ENCODE measurements around the gene RBM15B. TPM values are rescaled to one million over a fixed set of nuclear protein-coding genes. Genes with fewer than 3 reads are reported as not detected.
A peak's percentile ranks its signal among the peaks of the same experiment; 100 is the strongest.

Gene RBM15B
- total RNA-seq, 1 donor from 2014 or later: 36.1 TPM

DNA sequence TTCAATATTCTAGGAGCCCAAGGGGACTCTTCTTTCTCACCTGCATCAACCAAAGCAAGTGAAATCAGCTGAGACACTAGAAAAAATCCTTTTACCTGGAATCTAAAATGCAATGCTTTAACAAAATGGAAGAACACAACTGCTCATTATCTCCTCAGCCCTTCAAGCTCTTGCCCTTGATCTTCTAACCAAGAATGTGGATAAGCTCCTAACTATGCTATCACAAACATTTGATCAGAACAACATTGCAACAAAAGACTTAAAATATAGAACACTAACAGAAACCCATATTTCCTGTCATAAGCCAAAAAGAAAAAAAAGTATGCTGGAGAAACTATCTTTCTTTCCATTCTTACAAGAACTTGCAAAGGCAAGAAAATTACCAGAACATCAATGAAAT is 12.6 kb downstream of the RBM15B start:
- FAIRE-seq (peak; percentile 23), DNase-seq (ENCODE audit: low read depth) (no peak)
- peaks cover 10% of the 10 kb centered on the region for H3K36me3 ChIP-seq (ENCODE audit: control insufficient read depth, insufficient read depth, low read length)
- H3K4me3 ChIP-seq (ENCODE audit: low read depth, low read length): no peak overlapping the region
- TF ChIP-seq, protein P1, sequence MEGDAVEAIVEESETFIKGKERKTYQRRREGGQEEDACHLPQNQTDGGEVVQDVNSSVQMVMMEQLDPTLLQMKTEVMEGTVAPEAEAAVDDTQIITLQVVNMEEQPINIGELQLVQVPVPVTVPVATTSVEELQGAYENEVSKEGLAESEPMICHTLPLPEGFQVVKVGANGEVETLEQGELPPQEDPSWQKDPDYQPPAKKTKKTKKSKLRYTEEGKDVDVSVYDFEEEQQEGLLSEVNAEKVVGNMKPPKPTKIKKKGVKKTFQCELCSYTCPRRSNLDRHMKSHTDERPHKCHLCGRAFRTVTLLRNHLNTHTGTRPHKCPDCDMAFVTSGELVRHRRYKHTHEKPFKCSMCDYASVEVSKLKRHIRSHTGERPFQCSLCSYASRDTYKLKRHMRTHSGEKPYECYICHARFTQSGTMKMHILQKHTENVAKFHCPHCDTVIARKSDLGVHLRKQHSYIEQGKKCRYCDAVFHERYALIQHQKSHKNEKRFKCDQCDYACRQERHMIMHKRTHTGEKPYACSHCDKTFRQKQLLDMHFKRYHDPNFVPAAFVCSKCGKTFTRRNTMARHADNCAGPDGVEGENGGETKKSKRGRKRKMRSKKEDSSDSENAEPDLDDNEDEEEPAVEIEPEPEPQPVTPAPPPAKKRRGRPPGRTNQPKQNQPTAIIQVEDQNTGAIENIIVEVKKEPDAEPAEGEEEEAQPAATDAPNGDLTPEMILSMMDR (IDR thresholded peaks at IDR 0.05; ENCODE audit: insufficient read depth, low read length, severe bottlenecking): no peak
- no peaks in the 10 kb centered on the region for H3K27me3 ChIP-seq (ENCODE audit: control insufficient read depth, insufficient read depth, low read length)

DNA sequence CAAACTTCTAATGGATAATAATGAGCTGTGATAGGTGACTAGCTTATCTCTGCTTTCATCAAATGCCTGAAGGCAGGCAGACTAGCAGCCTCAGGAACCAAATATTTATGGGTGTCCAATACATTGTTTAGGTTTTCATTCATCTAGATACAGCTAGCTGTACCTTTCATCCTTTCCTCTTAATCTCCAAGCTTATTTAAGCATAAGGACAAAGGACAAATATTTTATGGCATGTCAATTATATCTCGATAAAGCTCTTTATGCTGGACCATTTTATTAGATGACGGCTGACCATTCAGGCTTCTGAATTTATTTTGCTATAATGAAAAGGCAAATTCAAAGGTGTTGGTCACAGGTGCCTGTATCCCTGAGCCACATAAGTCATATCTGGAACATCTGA is 16.9 kb downstream of the RBM15B start:
- H3K36me3 ChIP-seq (ENCODE audit: control insufficient read depth, insufficient read depth, low read length): peaks cover 11% of the 10 kb centered on the region

DNA sequence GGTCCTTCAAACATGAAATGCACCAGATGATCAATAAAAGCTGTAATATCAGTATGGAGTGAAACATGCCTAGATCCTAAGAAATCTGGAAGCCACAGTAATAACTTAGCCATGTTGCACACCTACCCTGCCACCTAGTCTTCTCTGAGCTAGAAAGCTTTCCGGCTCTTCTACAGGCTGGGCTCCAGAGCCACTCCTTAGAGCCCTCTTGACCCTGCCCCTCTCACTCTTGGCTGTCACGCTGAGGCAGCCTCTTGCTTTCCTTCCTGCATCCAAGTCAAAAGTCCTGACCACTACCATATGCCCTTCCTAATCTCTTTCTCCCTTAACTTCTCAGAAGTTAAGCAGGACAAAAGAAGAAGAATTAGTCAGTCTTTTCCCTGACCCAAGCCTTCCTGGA is 17.7 kb downstream of the RBM15B start:
- Histone ChIP-seq H3K27me3 (ENCODE audit: control insufficient read depth, insufficient read depth, low read length) (no peaks in the 10 kb centered on the region), H3K4me3 (ENCODE audit: low read depth, low read length) (no peak overlapping the region), H3K36me3 (ENCODE audit: control insufficient read depth, insufficient read depth, low read length) (peaks cover 6% of the 10 kb centered on the region)
- FAIRE-seq (no peak), DNase-seq (ENCODE audit: low read depth) (no peak)
- TF ChIP-seq, protein P1 (IDR thresholded peaks at IDR 0.05; ENCODE audit: insufficient read depth, low read length, severe bottlenecking): no peak

More for the DNA sequence above, 16.9 kb downstream of the RBM15B start:
- FAIRE-seq: no peak
- DNase-seq (ENCODE audit: low read depth): no peak
- Histone ChIP-seq H3K27me3 (ENCODE audit: control insufficient read depth, insufficient read depth, low read length) (no peaks in the 10 kb centered on the region), H3K4me3 (ENCODE audit: low read depth, low read length) (no peak overlapping the region)
- TF ChIP-seq, protein P1 (IDR thresholded peaks at IDR 0.05; ENCODE audit: insufficient read depth, low read length, severe bottlenecking): no peak

DNA sequence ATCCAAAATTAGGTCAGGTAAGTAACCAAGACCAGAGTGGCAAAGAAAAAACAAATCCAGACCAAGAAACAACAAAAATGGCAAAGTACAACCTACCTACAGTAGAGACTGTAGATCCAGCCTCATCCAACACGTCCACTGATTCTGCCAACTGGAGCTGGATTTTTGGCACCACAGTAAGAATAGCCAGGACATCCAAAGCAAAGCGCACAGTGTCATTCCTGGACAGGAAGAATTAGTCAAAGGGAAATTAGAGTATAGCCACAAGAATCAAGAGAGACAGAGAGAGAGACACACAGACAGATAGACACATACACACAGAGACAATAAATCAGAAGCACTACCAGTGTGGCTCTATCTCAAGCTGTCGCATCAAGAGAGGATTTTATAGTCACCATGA is 31.1 kb downstream of the RBM15B start:
- H3K4me3 ChIP-seq (ENCODE audit: low read depth, low read length): no peak overlapping the region
- peaks cover 6% of the 10 kb centered on the region for H3K36me3 ChIP-seq (ENCODE audit: control insufficient read depth, insufficient read depth, low read length)
- no peaks in the 10 kb centered on the region for H3K27me3 ChIP-seq (ENCODE audit: control insufficient read depth, insufficient read depth, low read length)
- DNase-seq (ENCODE audit: low read depth) (no peak), FAIRE-seq (no peak)
- TF ChIP-seq, protein P1 (IDR thresholded peaks at IDR 0.05; ENCODE audit: insufficient read depth, low read length, severe bottlenecking): no peak

DNA sequence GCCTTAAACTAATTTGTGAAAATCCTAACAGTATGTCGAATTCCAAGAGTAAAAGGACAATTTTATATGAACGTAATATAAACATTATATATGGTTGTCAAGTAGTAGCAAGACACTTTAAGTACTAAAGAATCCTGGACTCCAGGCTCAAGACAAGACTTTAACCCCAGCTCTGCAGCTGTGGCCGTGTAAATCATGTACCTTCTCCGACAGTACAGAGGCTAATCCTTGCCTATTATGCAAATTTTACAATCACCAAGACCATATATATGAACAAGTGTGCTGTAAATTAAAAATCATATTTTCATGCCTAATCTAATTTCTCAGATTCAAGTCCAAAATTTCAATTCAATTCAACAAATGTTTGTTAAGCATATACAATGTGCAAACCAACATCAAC is 35.8 kb downstream of the RBM15B start:
- FAIRE-seq (no peak), DNase-seq (ENCODE audit: low read depth) (no peak)
- Histone ChIP-seq H3K27me3 (ENCODE audit: control insufficient read depth, insufficient read depth, low read length) (no peaks in the 10 kb centered on the region), H3K36me3 (ENCODE audit: control insufficient read depth, insufficient read depth, low read length) (peaks cover 2% of the 10 kb centered on the region), H3K4me3 (ENCODE audit: low read depth, low read length) (no peak overlapping the region)
- TF ChIP-seq, protein P1 (IDR thresholded peaks at IDR 0.05; ENCODE audit: insufficient read depth, low read length, severe bottlenecking): no peak

DNA sequence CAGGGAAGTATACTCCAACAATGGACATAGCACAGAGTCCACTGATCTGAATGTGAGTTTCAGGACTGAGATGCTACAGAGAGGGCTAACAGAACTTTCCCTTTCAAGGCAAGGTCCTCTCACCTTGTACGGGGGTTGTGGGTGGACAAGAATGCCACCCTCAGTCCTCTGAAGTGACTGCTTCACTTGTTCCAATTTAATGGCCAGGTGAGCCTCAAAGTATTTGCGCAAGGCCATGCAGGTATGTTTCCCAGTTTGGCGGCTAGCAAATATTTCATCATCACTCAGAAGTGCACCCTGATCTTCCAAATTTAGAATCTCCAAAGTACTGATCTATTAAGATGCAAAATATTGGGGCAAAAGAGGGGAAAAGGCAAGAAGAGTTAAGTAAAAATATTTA is 38.1 kb downstream of the RBM15B start:
- peaks cover 2% of the 10 kb centered on the region for H3K36me3 ChIP-seq (ENCODE audit: control insufficient read depth, insufficient read depth, low read length)
- DNase-seq (ENCODE audit: low read depth) (no peak), FAIRE-seq (no peak)
- H3K4me3 ChIP-seq (ENCODE audit: low read depth, low read length): no peak overlapping the region
- no peaks in the 10 kb centered on the region for H3K27me3 ChIP-seq (ENCODE audit: control insufficient read depth, insufficient read depth, low read length)
- TF ChIP-seq, protein P1 (IDR thresholded peaks at IDR 0.05; ENCODE audit: insufficient read depth, low read length, severe bottlenecking): no peak
